Left hindlimb (tissue), 1 donor: Measurements from ENCODE around the gene ZNF469.
"Not testable (repeated sequence)": the region's sequence is repeated elsewhere in the genome, so short reads cannot be mapped to it uniquely, and the experiment has no call there.

Source experiments
- DNase-seq: peaks from one replicate; pipeline ENCODE4 v3.0.0-alpha.2; 2018

Gene ZNF469

GRCh38 chr16:88395669-88396584 lies 13.2 kb downstream of the ZNF469 start:
- DNase-seq: no peak

- no peak for DNase-seq
Observed at GRCh38 chr16:88398170-88398873, 15.6 kb downstream of the ZNF469 start.

- DNase-seq: no peak
Observed at GRCh38 chr16:88398874-88399178, 16.1 kb downstream of the ZNF469 start.

GRCh38 chr16:88400186-88400585 lies 17.4 kb downstream of the ZNF469 start:
- DNase-seq: no peak

DNA sequence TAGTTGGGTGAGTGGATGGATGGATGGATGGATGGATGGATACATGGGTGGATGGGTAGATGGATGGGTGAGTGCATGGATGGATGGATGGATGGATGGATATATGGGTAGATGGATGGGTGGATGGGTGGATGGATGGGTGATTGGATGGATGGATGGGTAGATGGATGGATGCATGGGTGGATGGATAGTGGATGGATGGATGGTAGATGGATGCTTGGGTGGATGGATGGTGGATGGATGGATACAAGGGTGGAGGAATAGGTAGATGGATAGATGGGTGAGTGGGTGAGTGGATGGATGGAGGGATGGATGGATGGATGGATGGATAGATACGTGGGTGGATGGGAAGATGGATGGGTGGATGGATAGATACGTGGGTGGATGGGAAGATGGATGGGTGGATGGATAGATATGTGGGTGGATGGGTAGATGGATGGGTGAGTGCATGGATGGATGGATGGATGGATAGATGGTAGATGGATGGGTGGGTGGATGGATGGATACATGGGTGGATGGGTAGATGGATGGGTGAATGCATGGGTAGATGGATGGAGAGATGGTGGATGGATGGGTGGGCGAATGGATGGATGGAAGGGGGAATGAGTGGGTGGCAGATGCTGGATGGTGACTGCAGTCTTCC lies 19.0 kb downstream of the ZNF469 start:
- DNase-seq: no peak

DNA sequence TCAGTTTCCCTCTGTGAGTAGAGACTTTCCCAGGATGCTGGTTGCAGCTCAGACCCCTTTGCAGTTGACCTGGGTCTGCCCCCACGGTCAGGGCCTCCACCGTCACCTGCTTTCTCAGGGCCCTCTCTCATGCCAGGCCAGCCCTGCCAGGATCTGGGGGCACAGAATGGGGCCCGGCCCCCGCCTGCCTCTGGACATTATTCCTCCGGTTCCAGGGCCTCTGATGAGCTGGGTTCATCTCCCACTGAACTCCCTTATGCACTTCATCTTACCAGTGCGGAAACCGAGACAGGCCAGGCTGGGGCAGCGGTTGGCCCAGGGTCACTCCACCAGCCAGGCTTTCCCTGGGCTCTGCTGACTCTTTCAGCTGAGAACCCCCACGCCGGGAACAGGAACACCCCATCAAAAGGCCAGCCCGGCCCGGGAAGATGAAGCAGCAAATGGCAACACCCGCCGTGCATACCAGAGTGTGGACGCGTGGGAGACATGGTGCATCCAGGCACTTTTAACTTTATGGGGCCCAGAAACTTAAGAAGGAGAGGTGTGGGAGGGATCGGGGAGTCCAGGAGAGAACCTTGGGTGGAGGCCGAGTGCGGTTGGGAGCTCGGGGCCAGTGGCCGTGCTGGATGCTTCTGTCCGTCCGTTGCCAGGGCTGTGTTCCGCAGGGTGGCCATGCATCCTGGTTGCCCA lies 19.9 kb downstream of the ZNF469 start:
- DNase-seq: no peak

GRCh38 chr16:88403794-88404581 lies 21.2 kb downstream of the ZNF469 start:
- DNase-seq: no peak

GRCh38 chr16:88404769-88405168 lies 22.0 kb downstream of the ZNF469 start:
- no peak for DNase-seq

DNA sequence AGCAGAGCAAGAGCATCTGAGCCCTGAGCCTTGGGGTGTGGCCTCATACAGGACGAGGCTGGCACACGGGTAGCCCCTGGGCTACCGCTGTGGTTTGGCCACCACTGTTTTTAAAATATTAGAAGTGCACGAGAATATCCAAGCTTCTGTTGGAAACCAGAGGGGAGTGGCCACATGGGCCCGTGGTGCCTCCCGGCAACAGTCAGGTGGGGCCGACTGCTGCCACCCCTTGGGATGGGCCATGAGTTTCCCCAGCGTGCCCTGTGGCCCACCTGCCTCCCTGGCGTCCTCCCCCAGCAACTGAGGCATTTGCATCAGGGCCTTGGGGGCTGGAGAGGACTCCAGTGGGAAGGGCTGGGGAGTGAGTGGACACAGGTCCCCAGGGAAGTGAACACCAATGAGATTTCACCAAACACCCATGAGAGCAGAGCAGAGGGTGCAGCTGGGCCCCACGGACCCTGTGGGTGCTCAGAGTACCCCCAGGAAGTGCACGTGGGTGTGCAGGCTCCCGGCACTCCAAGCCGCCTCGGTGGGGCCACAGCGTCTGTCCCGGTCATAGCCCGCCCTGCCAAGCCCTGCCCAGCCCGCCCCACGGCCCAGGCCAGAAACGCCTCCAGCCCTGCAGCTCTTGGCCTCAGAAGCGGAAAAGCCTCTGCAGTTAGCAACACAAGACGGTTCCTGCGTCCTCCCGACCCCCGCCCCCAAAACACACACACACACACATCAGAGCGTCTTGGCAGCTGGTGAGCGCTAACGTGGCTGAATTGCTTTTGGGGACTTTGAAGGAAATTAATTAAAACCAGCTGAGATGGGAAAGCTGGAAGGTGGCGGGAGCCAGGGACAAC lies 22.7 kb downstream of the ZNF469 start:
- peak; percentile 93 for DNase-seq

DNA sequence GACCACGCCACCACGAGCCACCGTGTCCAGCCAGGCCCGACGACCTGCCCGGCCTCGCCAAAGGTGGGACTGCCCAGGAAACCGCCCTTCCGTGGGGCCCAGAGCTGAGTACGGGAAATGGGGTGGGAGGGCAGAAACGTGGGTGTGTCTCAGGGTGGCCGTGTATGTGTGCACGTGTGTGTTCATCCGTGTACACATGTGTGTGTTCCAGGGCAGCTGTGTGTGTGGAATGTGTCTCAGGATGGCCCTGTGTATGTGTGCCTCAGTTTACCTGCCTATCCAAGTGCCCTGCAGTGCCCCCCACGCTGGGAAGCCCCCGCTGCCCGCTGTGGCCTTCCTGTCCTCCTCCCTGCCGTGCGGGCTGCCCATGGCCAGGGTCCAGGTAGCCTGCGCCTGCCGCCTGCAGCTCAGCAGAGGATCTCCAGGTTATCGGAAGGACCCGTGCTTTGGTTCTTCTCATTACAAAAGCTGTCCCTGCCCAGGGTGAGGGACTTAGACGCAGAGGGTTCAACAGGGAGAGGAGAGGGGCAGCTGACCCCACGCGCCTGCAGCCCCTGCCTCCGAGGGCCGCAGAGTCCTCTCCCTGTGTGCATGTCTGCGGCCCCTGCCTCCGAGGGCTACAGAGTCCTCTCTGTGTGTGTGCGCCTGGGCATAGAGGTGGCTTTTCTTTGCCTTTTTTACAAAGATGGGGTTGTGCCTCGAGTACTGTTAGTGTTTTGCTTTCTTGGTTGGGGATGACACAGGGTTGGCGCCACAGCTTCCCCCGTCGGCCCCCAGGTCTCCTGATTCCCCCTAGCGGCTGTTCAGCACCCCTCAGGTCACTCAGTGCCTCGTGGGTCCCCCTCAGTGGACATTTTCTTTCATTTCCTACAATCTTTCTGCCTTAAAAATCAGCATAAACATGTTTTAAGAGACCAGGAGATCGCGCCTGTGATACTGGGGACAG lies 23.6 kb downstream of the ZNF469 start:
- peak; percentile 68 for DNase-seq

GRCh38 chr16:88407042-88407420 lies 24.3 kb downstream of the ZNF469 start:
- DNase-seq: no peak

GRCh38 chr16:88407807-88408206 lies 25.0 kb downstream of the ZNF469 start:
- DNase-seq: no peak

- DNase-seq: no peak
Observed at GRCh38 chr16:88408561-88409142, 25.9 kb downstream of the ZNF469 start.

DNA sequence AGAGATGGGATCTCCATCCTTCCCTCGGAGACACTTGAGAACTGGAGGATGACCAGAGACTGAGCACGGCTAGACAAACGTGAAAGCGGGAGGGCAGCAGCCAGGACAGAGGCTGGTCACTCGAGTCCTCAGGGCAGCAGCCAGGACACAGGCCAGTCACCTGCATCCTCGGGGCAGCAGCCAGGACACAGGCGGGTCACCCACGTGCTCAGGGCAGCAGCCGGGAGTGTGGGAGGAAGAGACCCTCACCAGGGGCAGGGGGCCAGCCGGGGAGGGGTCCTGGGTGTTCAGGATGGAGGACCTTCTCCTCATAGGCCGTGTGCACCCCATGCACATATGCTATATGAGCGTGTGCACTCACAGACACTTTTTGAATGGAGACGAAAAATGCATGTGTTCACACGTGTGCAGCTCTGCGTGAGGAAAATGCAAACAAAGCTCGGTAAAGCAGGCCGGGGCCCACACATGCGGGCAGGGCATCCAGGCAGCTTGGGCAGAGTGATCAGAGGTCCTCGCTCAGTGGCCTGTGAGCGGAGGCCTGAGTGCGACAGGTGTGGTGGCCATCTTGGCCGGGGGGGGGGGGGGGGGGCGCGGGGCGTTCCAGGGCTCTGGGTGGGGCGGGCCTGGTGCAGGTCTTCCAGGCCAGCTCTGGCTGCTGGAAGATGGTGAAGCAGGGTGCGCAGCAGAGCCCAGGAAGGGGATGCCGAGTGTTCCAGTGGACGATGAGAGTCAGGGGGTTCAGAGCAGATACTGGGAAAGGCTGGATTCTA lies 26.7 kb downstream of the ZNF469 start:
- no peak for DNase-seq

- not testable (repeated sequence) for DNase-seq
Observed at GRCh38 chr16:88410297-88410968, 27.7 kb downstream of the ZNF469 start.

GRCh38 chr16:88411951-88412576 lies 29.3 kb downstream of the ZNF469 start:
- no peak for DNase-seq

- no peak for DNase-seq
Observed at GRCh38 chr16:88412766-88413165, 30.0 kb downstream of the ZNF469 start.

GRCh38 chr16:88413231-88413630 lies 30.5 kb downstream of the ZNF469 start:
- no peak for DNase-seq
